Measurements from ENCODE around the gene NPAS4.

DNA sequence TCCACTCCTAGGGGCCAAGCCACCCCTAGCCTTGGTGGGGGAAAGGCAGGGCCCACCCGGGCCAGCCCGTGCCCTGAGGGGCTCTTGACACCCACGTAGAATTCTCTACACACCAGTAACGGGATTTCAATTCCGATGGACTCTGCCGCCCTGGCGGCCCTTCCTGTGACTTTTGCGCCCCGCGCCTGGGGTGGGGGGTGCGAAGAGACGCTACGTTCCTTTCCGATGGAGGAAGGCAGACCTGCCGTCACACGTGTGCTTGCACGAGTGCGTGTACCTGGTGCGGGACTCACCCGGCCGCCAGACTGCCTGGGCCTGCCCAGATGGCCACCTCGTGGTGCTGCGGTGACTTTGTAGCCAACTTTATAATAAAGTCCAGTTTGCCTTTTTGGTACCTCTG is 5.5 kb downstream of the NPAS4 start:
- TF ChIP-seq CTCF (IDR thresholded peaks at IDR 0.05 in 2 of 3, conservative IDR thresholded peaks at IDR 0.05 in 1 of 3; ENCODE audit: insufficient read depth in 2 of 3, low read depth in 1 of 3, low read length in 3 of 3): no peak
- no peak for TF ChIP-seq TCF7L2 (IDR thresholded peaks at IDR 0.05; ENCODE audit: low read depth, low read length)
- no peak for TF ChIP-seq CBX1 (IDR thresholded peaks at IDR 0.05; ENCODE audit: low read depth)
- no peak for TF ChIP-seq ADNP (tag; IDR thresholded peaks at IDR 0.05)
- TF ChIP-seq HOMEZ (CRISPR knock-in tag; IDR thresholded peaks at IDR 0.05): no peak
- no peak for TF ChIP-seq EGR1 (conservative IDR thresholded peaks at IDR 0.05)
- no peak for TF ChIP-seq NFE2L1 (tag; IDR thresholded peaks at IDR 0.05; ENCODE audit: borderline replicate concordance, low read depth)
- TF ChIP-seq YY1 (IDR thresholded peaks at IDR 0.05; ENCODE audit: borderline replicate concordance in 1 of 3, control insufficient read depth in 1 of 3, extremely low read depth in 1 of 3, insufficient read depth in 3 of 3, insufficient read length in 1 of 3, insufficient replicate concordance in 2 of 3, low read depth in 1 of 3, low read length in 2 of 3): no peak
- TF ChIP-seq CC2D1A (IDR thresholded peaks at IDR 0.05): no peak
- TF ChIP-seq XRCC5 (IDR thresholded peaks at IDR 0.05; ENCODE audit: low read depth, low read length): no peak
- no peak for TF ChIP-seq REST (IDR thresholded peaks at IDR 0.05; ENCODE audit: borderline replicate concordance)
- no peak for TF ChIP-seq REST (CRISPR knock-in tag; IDR thresholded peaks at IDR 0.05; ENCODE audit: low read depth)
